ENCODE results near the gene QSOX2.

The QSOX2 gene

GRCh38 chr9:136264031-136264430, 18.4 kb upstream of the QSOX2 start:
- DNase-seq = no peak

- no peak for DNase-seq
Observed at GRCh38 chr9:136262671-136263178, 17.1 kb upstream of the QSOX2 start.

- no peak for DNase-seq
Observed at GRCh38 chr9:136261686-136262430, 16.2 kb upstream of the QSOX2 start.

- DNase-seq = no peak
Observed at GRCh38 chr9:136260936-136261472, 15.4 kb upstream of the QSOX2 start.

GRCh38 chr9:136260521-136260920, 14.9 kb upstream of the QSOX2 start:
- no peak for DNase-seq

- no peak for DNase-seq
Observed at GRCh38 chr9:136259836-136260235, 14.2 kb upstream of the QSOX2 start.

GRCh38 chr9:136259517-136259813, 13.9 kb upstream of the QSOX2 start:
- no peak for DNase-seq

GRCh38 chr9:136258786-136259516, 13.3 kb upstream of the QSOX2 start:
- no peak for DNase-seq

- DNase-seq = no peak
Observed at GRCh38 chr9:136258299-136258625, 12.7 kb upstream of the QSOX2 start.

- no peak for DNase-seq
Observed at GRCh38 chr9:136257381-136258298, 12.0 kb upstream of the QSOX2 start.

- DNase-seq = no peak
Observed at GRCh38 chr9:136255896-136256890, 10.6 kb upstream of the QSOX2 start.

GRCh38 chr9:136255166-136255538, 9.5 kb upstream of the QSOX2 start:
- no peak for DNase-seq

GRCh38 chr9:136254381-136255165, 9.0 kb upstream of the QSOX2 start:
- DNase-seq = no peak

- no peak for DNase-seq
Observed at GRCh38 chr9:136253246-136254130, 7.9 kb upstream of the QSOX2 start.

GRCh38 chr9:136252846-136253245, 7.2 kb upstream of the QSOX2 start:
- DNase-seq = no peak

- DNase-seq = no peak
Observed at GRCh38 chr9:136252281-136252680, 6.7 kb upstream of the QSOX2 start.

- no peak for DNase-seq
Observed at GRCh38 chr9:136251264-136252115, 5.9 kb upstream of the QSOX2 start.

- no peak for DNase-seq
Observed at GRCh38 chr9:136250676-136251075, 5.1 kb upstream of the QSOX2 start.
